Measurements from ENCODE around the gene KREMEN1. TPM values are rescaled to one million over a fixed set of nuclear protein-coding genes. Genes with fewer than 3 reads are reported as not detected.

KREMEN1 gene
- total RNA-seq, 2 donors from 2014 or later: 39.7 to 44.7 TPM

DNA sequence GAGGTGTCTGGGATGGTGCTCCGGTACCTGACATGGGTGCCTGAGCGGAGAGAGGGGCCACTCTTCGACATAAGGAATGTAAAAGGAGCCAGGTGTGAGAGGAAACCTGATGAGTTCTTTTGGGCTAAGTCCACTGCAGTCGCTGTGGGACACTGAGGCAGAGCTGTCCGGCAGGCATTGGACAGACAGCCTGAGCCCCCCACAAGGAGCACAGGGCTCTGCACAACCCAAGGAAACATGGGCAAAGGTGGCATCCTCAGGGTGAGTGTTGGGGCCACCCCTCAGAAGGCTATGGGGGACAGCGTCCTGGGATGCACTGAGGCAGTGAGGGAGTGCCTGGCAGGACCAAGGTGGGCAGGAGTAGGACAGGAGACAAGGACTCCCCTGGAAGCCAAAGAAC, 75.2 kb downstream of the KREMEN1 start:
- Histone ChIP-seq H3K4me3 (no peak overlapping the region), H3K4me1 (peaks cover 0 to 23% of the 10 kb centered on the region in 2 donors), H3K27me3 (no peaks in the 10 kb centered on the region), H3K36me3 (peaks cover 12% of the 10 kb centered on the region), H3K9me3 (no peaks in the 10 kb centered on the region), H3K27ac (no peak overlapping the region)
- DNase-seq (ENCODE audit: low spot score): no peak
- TF ChIP-seq, protein P1, sequence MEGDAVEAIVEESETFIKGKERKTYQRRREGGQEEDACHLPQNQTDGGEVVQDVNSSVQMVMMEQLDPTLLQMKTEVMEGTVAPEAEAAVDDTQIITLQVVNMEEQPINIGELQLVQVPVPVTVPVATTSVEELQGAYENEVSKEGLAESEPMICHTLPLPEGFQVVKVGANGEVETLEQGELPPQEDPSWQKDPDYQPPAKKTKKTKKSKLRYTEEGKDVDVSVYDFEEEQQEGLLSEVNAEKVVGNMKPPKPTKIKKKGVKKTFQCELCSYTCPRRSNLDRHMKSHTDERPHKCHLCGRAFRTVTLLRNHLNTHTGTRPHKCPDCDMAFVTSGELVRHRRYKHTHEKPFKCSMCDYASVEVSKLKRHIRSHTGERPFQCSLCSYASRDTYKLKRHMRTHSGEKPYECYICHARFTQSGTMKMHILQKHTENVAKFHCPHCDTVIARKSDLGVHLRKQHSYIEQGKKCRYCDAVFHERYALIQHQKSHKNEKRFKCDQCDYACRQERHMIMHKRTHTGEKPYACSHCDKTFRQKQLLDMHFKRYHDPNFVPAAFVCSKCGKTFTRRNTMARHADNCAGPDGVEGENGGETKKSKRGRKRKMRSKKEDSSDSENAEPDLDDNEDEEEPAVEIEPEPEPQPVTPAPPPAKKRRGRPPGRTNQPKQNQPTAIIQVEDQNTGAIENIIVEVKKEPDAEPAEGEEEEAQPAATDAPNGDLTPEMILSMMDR (IDR thresholded peaks at IDR 0.05): no peak

DNA sequence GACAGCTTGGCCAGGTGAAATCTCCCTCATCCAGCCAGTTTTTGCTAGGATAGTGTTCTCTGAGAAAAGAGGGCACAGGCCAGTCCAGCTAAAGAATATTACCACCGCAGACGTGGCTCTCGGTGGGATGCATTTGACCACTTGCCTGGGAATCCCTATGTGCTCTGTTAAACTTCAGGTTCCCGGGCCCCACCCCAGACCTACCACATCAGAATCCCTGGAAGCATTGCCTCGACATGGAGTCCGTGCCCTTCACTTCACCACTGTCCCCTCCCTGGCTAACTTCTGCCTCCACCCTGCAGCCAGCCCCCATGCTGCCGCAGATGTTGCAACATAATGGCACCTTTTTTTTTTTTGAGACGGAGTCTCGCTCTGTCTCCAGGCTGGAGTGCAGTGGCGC, 76.0 kb downstream of the KREMEN1 start:
- Histone ChIP-seq H3K9me3 (no peaks in the 10 kb centered on the region), H3K36me3 (peaks cover 9% of the 10 kb centered on the region), H3K27me3 (no peaks in the 10 kb centered on the region), H3K27ac (no peak overlapping the region), H3K4me1 (peaks cover 0 to 23% of the 10 kb centered on the region in 2 donors), H3K4me3 (no peak overlapping the region)
- TF ChIP-seq, protein P1 (IDR thresholded peaks at IDR 0.05): no peak
- no peak for DNase-seq (ENCODE audit: low spot score)

DNA sequence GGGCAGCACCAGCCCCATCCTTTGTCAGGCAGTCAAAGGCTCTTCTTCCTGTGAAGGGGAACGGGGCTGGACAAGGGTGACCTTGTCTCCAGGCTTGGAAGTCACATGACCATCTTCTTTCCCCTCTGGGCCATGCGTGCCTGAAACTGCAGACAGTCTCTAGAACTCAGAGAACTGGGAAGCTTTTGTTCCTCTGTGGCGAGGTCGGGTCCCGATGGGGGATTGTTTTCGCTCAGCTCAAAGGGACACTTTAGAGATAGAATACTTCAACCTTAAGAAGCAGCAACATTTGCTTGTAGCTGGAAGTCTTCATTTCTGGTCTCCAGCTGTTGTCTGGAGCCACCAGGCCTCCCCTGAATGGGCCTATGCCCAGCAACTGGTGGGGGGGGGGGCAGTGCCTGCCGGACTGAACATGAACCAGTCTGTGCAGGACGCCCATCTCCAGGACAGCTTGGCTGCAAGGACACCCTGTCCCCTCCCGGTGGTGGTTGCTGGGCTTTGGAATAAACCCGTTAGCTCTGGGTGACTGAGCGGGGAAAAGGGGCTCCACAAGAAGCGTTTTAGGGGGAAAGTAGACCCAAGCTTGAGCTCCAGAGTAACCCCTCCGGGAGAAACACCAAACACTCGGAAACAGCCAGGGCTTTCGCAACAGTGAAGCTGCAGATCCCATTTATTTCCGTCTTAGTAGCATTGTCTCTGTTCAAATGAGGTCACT, 77.2 kb downstream of the KREMEN1 start:
- H3K9me3 ChIP-seq: no peaks in the 10 kb centered on the region
- TF ChIP-seq, protein P1 (IDR thresholded peaks at IDR 0.05): no peak
- H3K27ac ChIP-seq: peak overlapping the region in 1 of 2 donors; percentile 45
- peaks cover 0 to 33% of the 10 kb centered on the region in 2 donors for H3K4me1 ChIP-seq
- H3K27me3 ChIP-seq: no peaks in the 10 kb centered on the region
- DNase-seq (ENCODE audit: low spot score): no peak
- no peak overlapping the region for H3K4me3 ChIP-seq
- H3K36me3 ChIP-seq: no peaks in the 10 kb centered on the region

DNA sequence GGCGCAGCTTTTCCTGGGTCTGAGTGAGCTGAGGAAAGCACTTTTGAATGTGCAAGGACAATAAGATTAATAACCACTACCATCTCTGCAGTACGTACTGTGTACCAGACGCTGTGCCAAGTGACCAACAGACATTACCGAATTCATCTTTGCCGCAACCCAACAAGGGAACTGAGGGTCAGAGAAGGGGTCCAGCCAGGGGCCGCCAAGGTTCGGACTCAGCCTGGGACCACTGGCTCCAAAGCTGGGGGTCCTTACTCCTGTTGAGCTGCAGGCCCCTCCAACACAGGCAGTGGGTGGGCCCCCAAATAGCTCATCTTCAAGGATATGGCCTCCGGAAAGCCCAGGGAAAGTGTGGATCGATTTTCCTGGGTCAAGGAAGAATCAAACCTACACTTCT, 77.9 kb downstream of the KREMEN1 start:
- Histone ChIP-seq H3K27me3 (no peaks in the 10 kb centered on the region), H3K4me3 (no peak overlapping the region), H3K36me3 (no peaks in the 10 kb centered on the region), H3K4me1 (peaks cover 0 to 26% of the 10 kb centered on the region in 2 donors), H3K27ac (peak overlapping the region in 1 of 2 donors; percentile 45), H3K9me3 (no peaks in the 10 kb centered on the region)
- TF ChIP-seq, protein P1 (IDR thresholded peaks at IDR 0.05): no peak
- DNase-seq (ENCODE audit: low spot score): no peak

DNA sequence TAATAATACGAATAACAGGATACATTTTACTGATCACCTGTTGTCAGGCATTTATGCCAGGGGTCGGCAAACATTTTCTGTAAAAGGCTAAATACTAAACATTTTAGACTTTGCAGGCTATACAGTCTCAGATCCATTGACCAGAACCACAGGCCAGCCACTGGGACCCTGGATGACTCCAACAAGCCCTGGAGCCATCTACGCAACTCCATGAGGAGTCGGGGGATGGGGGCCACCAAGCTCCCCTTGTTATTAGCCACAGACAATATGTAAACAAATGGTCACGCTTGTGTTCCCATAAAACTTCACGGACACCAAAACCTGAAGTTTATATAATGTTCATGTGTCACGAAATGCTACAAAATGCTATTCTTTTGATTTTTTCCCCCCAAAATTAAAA, 78.5 kb downstream of the KREMEN1 start:
- Histone ChIP-seq H3K4me1 (peaks cover 0 to 26% of the 10 kb centered on the region in 2 donors), H3K27ac (no peak overlapping the region), H3K9me3 (no peaks in the 10 kb centered on the region), H3K4me3 (no peak overlapping the region), H3K36me3 (no peaks in the 10 kb centered on the region), H3K27me3 (no peaks in the 10 kb centered on the region)
- no peak for DNase-seq (ENCODE audit: low spot score)
- TF ChIP-seq, protein P1 (IDR thresholded peaks at IDR 0.05): no peak

Measured in right atrium auricular region (tissue), 2 donors.